GM12864 (cell line): Measurements from ENCODE around the gene ARL8A.

Source experiments
- DNase-seq: peaks from one replicate; pipeline ENCODE4 v3.0.0-alpha.2; 2011; ENCODE audit warnings: low read depth
- H3K4me3 ChIP-seq: 2 replicates; pipeline ENCODE4 v1.5.1; 2011; ENCODE audit warnings: mild to moderate bottlenecking, low read depth, low read length, control low read depth
- CTCF ChIP-seq: IDR thresholded peaks from 2 replicates; pipeline ENCODE4 v1.5.1; 2011; ENCODE audit warnings: low read depth, mild to moderate bottlenecking, moderate library complexity, low read length, control low read depth, inconsistent platforms; ENCODE audit errors: missing control alignments

Gene ARL8A

GRCh38 chr1:202134645-202135172 lies 9.8 kb downstream of the ARL8A start:
- DNase-seq = no peak
- no peak overlapping the region for H3K4me3 ChIP-seq
- TF ChIP-seq CTCF = no peak

- H3K4me3 ChIP-seq = no peak overlapping the region
- no peak for TF ChIP-seq CTCF
- DNase-seq = no peak
Observed at GRCh38 chr1:202133989-202134388, 10.5 kb downstream of the ARL8A start.

GRCh38 chr1:202133496-202133895 lies 11.0 kb downstream of the ARL8A start:
- H3K4me3 ChIP-seq = no peak overlapping the region
- TF ChIP-seq CTCF = no peak
- DNase-seq = no peak

GRCh38 chr1:202133001-202133400 lies 11.5 kb downstream of the ARL8A start:
- no peak for DNase-seq
- TF ChIP-seq CTCF = no peak
- no peak overlapping the region for H3K4me3 ChIP-seq

- no peak for TF ChIP-seq CTCF
- DNase-seq = no peak
- H3K4me3 ChIP-seq = no peak overlapping the region
Observed at GRCh38 chr1:202131956-202132821, 12.3 kb downstream of the ARL8A start.

GRCh38 chr1:202130816-202131522 lies 13.6 kb downstream of the ARL8A start:
- TF ChIP-seq CTCF = no peak
- DNase-seq = no peak
- H3K4me3 ChIP-seq = no peak overlapping the region
